Neural crest cell (in vitro differentiated cells): ENCODE data around the gene ASTN2. TPM values are rescaled to one million over a fixed set of nuclear protein-coding genes. Genes with fewer than 3 reads are reported as not detected.

Experiments used
- DNase-seq: peaks from one replicate; pipeline ENCODE4 v3.0.0; 2021; ENCODE audit warnings: low read depth, mixed read lengths, low spot score
- H3K27ac Mint-ChIP-seq: one replicate; pipeline ENCODE4 v1.8.0; 2021; ENCODE audit warnings: mild to moderate bottlenecking, mixed read lengths; ENCODE audit not compliant: unreplicated experiment
- H3K27me3 Mint-ChIP-seq: 2 replicates; pipeline ENCODE4 v1.8.0; 2021; ENCODE audit warnings: low read depth, mild to moderate bottlenecking, mixed read lengths
- H3K36me3 Mint-ChIP-seq: 2 replicates; pipeline ENCODE4 v1.8.0; 2021; ENCODE audit warnings: low read depth, mild to moderate bottlenecking, mixed read lengths
- H3K4me1 Mint-ChIP-seq: 2 replicates; pipeline ENCODE4 v1.8.0; 2021; ENCODE audit warnings: mixed read lengths
- H3K4me3 Mint-ChIP-seq: one replicate; pipeline ENCODE4 v1.8.0; 2021; ENCODE audit warnings: mild to moderate bottlenecking, mixed read lengths
- H3K9me3 Mint-ChIP-seq: 2 replicates; pipeline ENCODE4 v1.8.0; 2021; ENCODE audit warnings: mixed read lengths
- CTCF ChIP-seq: fragments of 200-600 bp; sonication (generic); conservative IDR thresholded peaks from 2 replicates; pipeline ENCODE4 v1.5.0; 2021; ENCODE audit warnings: antibody characterized with exemption, mild to moderate bottlenecking
- total RNA-seq: library from RNA; stranded (reverse); gene quantifications from 2 replicates; pipeline ENCODE4 v1.2.1, GENCODE V29; 2021

Gene ASTN2
- total RNA-seq, 1 donor from 2014 or later, result 7.3 TPM

GRCh38 chr9:116448431-116448830 lies 966.4 kb downstream of the ASTN2 start:
- no peak for DNase-seq
- TF ChIP-seq CTCF, result no peak
- peaks cover 15% of the 10 kb centered on the region for H3K4me1 Mint-ChIP-seq
- H3K36me3 Mint-ChIP-seq, result no peaks in the 10 kb centered on the region
- no peak overlapping the region for H3K27ac Mint-ChIP-seq
- no peaks in the 10 kb centered on the region for H3K27me3 Mint-ChIP-seq
- no peak overlapping the region for H3K4me3 Mint-ChIP-seq
- H3K9me3 Mint-ChIP-seq, result no peaks in the 10 kb centered on the region

- no peak for TF ChIP-seq CTCF
- no peaks in the 10 kb centered on the region for H3K9me3 Mint-ChIP-seq
These were observed 966.9 kb downstream of the ASTN2 start for GRCh38 chr9:116447934-116448333.

GRCh38 chr9:116442528-116442927 lies 972.3 kb downstream of the ASTN2 start:
- H3K4me1 Mint-ChIP-seq, result peaks cover 12% of the 10 kb centered on the region
- peaks cover 3% of the 10 kb centered on the region for H3K9me3 Mint-ChIP-seq
- H3K27me3 Mint-ChIP-seq, result no peaks in the 10 kb centered on the region
- peaks cover 6% of the 10 kb centered on the region for H3K36me3 Mint-ChIP-seq
- no peak for DNase-seq
- H3K27ac Mint-ChIP-seq, result no peak overlapping the region
- H3K4me3 Mint-ChIP-seq, result no peak overlapping the region
- TF ChIP-seq CTCF, result no peak

More at GRCh38 chr9:116447934-116448333, 966.9 kb downstream of the ASTN2 start:
- H3K4me3 Mint-ChIP-seq, result no peak overlapping the region
- H3K27ac Mint-ChIP-seq, result no peak overlapping the region
- peaks cover 15% of the 10 kb centered on the region for H3K4me1 Mint-ChIP-seq
- no peaks in the 10 kb centered on the region for H3K36me3 Mint-ChIP-seq
- H3K27me3 Mint-ChIP-seq, result no peaks in the 10 kb centered on the region
- DNase-seq, result no peak

- H3K36me3 Mint-ChIP-seq, result peaks cover 6% of the 10 kb centered on the region
- no peak overlapping the region for H3K27ac Mint-ChIP-seq
- TF ChIP-seq CTCF, result no peak
- no peaks in the 10 kb centered on the region for H3K27me3 Mint-ChIP-seq
- peaks cover 7% of the 10 kb centered on the region for H3K9me3 Mint-ChIP-seq
- no peak overlapping the region for H3K4me3 Mint-ChIP-seq
- DNase-seq, result no peak
- no peaks in the 10 kb centered on the region for H3K4me1 Mint-ChIP-seq
These were observed 977.2 kb downstream of the ASTN2 start for GRCh38 chr9:116437411-116438370.

GRCh38 chr9:116436121-116436520 lies 978.7 kb downstream of the ASTN2 start:
- no peak for TF ChIP-seq CTCF
- Mint-ChIP-seq H3K27me3 (no peaks in the 10 kb centered on the region), H3K36me3 (peaks cover 5% of the 10 kb centered on the region), H3K27ac (no peak overlapping the region), H3K4me1 (no peaks in the 10 kb centered on the region), H3K9me3 (peaks cover 7% of the 10 kb centered on the region), H3K4me3 (no peak overlapping the region)
- DNase-seq, result no peak
